HG03457 (cell line): ENCODE measurements around the gene CXXC1.
"Not testable (repeated sequence)": the region's sequence is repeated elsewhere in the genome, so short reads cannot be mapped to it uniquely, and the experiment has no call there.

Experiments
- ATAC-seq: cut with Tn5 transposase; IDR thresholded peaks from one replicate; pipeline ENCODE4 v1.9.1; 2021; ENCODE audit warnings: moderate number of reproducible peaks; ENCODE audit not compliant: unreplicated experiment

The CXXC1 gene

DNA sequence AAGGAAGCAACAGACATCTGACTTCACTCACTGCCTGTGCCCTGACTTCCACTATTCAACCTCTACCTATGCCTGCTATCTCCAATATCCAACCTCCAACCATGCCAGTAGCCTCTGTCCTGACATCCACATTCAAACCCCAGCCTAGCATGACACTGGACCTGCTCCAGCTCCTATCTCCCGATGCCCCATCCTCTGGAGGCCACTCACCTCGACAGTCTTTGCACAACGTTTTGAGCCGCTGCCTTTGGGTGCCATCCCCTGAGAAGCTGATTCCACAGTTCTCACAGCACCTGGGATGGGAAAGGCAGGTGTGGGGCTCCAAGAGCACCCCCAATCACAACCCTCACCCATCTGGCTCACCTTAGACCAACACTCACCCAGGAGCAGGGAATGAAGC lies 11.0 kb downstream of the CXXC1 start:
- ATAC-seq: no peak

DNA sequence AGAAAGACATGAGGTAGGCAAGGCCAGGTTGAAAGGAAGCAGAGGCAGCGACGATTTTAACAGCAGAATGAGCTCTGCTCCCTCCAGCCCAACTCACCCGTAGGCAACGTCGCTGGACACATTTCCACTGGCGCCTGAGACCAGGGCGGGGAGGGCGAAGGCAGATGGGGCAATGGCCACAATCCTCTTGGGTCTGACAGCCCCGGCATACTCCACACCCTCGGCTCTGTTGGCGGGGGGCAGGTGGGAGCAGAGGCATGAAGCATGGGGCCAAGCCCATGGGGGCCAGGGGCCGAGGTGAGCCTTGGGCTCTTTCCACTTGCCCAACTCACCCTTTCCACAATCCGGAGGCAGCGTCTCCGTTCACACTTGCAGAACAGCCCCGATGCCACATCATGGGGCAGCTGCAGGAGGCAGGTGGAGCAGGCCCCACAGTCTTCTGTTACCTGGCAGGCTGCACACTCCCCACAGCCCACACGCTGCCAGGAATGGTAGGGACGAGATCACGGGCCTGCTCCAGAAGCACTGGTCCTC lies 11.9 kb downstream of the CXXC1 start:
- no peak for ATAC-seq

DNA sequence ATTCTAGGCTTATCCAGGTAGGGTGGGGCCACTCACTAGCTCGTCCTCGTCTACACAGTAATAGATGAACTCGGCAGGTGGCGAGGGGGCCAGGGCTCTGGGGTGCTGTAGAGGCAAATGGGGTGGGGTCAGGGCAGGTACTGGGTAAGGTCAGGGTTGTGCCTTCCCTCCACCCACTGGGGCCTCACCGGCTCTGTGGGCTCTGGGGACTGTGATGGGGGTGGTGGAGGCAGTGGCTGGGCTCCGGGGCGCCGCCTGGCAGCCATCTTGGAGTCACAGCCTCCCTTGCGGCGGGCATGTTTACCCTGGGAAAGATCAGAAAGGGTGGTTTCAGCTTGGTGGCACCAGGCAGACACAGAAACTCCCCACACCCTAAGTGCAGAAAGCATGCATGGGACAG lies 12.6 kb downstream of the CXXC1 start:
- no peak for ATAC-seq

DNA sequence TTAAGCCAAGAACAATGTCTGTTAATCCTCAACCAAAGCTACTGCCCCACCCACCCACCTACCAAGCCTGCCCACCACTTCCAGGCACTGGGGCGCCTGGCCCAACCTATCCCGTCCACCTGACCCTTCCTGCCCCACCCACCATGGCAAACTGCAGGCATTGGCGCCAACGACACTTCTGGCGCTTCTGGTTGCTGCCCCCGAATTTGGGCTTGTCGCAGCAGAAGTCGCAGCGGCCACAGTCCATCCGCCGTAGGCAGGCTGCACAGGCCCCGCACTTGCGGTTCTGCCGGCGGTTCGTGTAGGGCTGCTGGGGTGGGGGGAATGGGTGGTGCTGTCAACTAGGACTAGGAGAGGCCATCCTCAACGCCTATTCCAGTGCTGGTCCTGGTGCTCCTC lies 13.4 kb downstream of the CXXC1 start:
- ATAC-seq: no peak

DNA sequence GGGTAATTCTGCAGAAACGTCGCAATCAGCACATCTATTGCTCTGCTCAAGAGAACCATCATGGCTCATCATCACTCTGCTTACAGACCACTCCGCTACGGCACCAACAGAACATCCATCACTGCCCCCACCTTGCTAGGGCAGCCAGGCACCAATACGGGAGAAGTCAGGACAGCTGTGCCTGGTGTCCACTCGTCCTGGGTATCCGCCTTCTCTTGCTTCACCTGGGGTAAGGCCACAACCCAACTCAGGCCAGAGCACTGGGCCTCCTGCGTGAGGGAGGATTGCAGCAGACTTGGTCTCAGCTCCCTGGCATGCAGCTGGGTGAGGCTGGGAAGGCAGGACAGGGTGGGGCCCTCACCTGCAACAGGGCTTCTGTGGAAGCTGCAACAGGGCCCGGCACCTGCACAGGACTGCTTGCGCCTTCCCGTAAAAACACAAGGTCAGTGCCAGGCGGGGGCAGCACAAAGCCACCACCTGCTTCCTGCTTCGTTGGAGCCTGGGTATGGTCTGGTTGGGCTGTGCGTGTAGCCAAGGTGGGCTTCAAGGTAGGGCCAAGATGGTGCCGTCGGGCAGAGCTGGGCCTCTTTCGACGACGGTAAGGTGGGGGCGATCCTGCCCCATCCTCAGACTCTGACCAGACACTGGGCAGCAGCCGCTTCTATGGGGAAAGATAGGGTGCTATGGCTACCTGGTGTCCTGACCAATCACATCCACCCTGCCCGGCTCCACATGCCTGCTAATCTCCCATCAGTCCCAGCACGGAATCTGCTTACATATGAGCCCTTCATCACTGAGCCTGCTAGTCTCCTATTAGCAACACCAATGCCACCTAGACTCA lies 14.1 kb downstream of the CXXC1 start:
- ATAC-seq: no peak

DNA sequence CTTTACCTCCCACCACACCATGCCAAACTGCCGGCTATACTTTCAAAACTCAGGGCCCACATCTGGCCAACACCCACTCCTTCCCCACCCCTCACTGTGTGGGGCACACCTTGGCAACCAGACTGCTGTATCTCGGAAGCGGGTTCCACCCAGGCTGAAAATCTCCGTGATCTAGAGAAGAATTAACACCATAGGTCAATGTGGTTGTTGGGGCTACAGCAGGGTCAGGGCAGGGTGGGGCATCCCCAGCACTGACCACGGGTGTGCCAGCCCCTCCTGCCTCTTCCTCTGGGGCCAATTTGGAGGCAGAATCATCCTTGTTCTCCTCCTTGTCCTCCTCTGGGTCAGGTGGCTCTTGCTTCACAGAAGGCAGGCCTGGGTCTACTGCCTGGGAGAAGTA lies 14.9 kb downstream of the CXXC1 start:
- ATAC-seq: no peak

DNA sequence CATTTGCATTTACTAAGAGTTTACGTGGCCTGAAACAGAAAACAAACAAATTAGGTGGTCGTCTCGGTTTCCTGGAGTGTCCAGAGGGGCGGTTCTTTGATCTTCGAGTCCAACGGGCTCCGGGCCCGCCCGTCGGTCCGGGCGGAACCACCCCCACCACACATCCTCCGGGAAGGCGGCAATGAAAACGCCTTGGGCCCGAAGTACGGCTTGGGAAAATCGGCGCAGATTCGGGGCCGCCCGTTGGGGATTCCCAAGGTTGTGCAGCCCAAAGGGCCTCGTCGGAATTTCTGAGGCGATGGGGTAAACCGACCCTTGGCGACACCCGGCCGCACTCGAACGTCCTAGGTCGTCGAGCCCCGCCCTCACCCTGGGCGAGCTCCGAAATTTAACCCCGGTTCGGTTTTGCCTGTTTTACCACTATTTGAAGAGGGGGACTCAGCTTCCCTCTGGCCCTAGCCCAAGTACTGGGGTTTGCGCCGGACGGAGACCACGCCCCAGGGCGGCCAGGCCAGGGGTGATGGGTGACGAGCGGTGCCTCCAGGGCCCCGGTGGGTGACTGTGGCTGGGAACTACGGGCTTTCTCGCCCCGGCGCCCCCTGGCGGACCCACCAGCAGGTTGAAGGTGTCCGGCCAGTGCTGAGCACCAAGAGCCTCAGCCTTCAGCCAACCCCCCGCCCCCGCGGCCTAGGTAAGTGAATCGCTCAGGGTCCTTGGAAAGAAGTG lies 19.3 kb downstream of the CXXC1 start:
- ATAC-seq: peak; percentile 58

DNA sequence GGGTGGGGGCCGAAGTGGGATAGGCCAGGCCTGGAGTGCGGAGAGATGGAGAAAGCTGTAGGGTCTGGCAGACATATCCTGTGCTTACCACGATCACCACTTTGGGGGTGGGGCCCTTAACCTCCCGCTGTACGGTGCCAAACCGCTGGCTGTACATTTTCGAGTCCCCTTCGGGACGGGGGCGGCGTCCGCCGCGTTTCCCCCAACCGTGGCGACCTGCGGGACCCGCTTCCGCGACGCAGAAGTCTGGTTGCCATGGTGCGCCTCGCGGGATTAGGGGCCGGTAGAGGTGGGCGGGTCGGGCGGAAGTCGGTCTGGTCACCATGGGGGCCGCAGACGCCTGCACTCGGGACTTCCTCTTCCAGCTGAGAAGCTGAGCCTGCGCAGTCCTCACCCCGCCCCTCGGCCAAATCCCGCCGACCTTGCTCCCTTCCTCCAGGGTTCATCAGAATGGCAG lies 21.2 kb downstream of the CXXC1 start, which contains the start of gene CFAP53:
CFAP53 (minus strand) TSS at position 248 of the 457 bp plus-strand sequence; CDS start at position 157, 91 bp downstream.
- ATAC-seq: peak; percentile 65

DNA sequence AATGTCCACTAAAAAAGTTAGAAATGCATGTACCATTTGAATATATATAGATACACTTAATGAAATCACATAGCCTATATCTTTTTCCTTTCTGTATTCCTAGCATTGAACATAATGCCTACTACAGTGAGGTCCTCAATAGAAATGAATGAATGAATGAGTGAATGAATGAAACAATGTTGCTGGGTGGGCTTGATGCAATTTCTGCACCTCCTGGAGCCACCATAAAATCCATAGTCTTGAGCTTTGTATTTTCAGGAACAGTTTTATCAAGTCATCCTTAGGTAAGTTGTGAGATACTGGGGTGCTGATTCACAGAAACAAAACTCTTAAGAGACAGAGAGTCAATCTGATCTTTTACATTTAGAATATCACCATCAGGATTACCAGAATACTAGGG lies 24.5 kb downstream of the CXXC1 start:
- no peak for ATAC-seq

DNA sequence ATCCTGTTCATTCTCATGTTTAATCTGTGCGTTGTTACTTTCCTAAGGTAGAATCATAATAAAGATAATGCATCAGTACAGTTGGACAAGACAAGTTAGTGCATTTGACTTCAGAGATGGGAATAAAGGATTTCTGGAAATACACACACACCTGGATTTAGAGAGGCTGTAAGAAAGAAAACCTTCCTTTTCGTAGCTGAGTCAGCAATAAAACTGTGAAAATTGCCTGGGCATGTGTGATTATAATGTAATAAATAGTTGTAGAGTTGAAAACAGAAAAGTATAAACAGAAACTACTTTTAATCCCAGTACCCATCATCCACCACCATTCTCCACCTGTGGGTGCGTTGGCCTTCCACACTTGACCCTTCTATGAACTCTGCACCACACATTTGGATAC lies 36.6 kb downstream of the CXXC1 start:
- no peak for ATAC-seq

DNA sequence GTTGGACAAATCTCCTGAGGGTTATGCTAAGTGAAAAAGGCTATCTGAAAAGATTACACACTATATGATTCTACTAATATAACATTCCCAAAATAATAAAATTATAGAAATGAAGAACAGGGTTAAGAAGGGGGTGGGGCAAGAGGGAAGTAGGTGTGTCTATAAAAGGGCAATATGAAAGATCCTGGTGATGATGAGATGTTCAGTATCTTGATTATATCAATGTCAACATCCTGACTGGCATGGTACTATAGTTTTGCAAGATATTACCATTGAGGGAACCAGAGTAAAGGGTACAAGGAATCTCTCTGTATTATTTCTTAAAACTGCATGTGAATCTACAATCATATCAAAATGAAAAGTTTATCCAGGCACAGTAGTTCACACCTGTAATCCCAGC lies 37.9 kb downstream of the CXXC1 start:
- ATAC-seq: no peak

DNA sequence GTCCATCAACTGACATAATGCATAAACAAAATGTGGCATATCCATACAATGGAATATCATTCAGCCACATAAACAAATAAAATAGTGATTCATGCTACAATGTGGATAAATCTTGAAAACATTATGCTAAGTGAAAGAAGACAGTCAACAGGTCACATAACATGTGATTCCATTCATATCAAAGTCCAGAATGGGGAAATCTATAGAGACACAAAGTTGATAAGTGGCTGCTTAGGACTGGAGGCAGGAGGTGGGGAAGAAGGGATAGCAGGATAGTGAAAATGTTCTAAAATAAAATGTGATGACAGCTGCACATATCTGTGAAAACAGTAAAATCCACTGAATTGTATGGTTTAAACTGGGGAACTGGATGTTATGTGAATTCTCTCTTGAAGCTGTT lies 39.9 kb downstream of the CXXC1 start:
- ATAC-seq: no peak

DNA sequence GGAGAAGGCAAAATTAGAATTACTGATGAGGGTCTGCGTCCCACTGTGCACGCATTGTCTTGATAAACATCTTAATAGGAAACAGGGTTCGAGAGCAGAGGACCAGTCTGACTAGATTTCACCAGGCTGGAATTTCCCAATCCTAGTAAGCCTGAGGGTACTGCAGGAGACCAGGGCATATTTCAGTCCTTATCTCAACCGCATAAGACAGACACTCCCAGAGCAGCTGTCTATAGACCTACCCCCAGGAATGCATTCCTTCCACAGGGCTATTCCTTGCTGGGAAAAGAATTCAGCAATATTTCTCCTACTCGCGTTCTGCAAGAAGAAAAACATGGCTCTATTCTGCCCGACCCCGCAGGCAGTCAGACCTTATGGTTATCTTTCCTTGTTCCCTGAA lies 45.7 kb downstream of the CXXC1 start:
- ATAC-seq: not testable (repeated sequence)

DNA sequence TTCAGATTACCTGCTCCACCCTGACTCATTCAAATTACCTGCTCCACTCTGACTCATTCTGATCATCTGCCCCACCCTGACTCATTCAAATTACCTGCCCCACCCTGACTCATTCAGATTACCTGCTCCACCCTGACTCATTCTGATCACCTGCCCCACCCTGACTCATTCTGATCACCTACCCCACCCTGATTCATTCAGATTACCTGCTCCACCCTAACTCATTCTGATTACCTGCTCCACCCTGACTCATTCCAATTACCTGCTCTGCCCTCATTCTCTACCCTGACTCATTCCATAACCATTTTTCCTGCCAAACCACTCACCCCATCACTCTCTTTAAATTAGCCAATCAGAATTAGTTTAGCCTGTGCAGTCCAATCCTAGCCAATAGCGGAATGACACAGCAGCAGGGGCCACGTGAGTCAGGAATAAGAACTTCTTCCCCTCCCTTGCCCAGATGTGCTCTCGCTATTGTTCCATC lies 47.4 kb downstream of the CXXC1 start:
- no peak for ATAC-seq

DNA sequence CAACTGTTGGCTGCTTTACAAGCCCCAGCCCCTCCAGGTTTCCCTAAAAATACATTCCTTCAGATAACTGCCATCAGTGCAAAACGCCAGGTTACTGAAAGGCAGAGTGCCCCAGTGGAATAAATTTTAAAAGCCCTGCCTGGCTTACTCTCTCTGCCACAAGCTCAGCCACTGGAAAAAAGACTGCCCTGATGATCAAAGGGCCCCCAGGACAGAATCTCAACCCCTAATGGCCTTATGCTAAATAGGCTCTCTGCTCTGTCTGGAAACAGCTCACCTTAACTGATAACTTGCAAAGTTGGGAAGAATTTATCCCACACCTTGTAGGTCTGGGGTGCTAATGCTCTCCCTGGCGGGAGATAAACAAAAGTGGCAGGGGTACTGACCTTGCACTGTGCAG lies 55.1 kb downstream of the CXXC1 start:
- ATAC-seq: no peak
